Sigmoid colon (tissue), 4 donors: ENCODE measurements around the gene THOC2.

Experiments
- CTCF ChIP-seq, 4 experiments: fragments of 450-650 bp in 3 of 4; fragments of 200-600 bp in 1 of 4; IDR thresholded peaks; one replicate each; pipeline ENCODE4 v1.5.1; 2016 to 2019; ENCODE audit warnings: antibody characterized with exemption in 4 of 4, mild to moderate bottlenecking in 3 of 4, moderate library complexity in 2 of 4
- EP300 ChIP-seq, 4 donors: sonication (generic); formaldehyde crosslinking; IDR thresholded peaks; one replicate each; pipeline ENCODE4 v1.6.1; 2017; ENCODE audit warnings: antibody characterized with exemption in 4 of 4
- POLR2A ChIP-seq, 2 donors: fragments of 450-650 bp; IDR thresholded peaks; one replicate each; pipeline ENCODE4 v1.6.1; 2016; ENCODE audit warnings: antibody characterized with exemption in 2 of 2, mild to moderate bottlenecking in 2 of 2, moderate library complexity in 2 of 2
- POLR2AphosphoS5 ChIP-seq, 4 donors: sonication (generic); formaldehyde crosslinking; IDR thresholded peaks; one replicate each; pipeline ENCODE4 v1.6.1; 2017; ENCODE audit warnings: antibody characterized with exemption in 4 of 4

GRCh38 chrX:123739474-123739873, 6.6 kb upstream of the THOC2 start:
- TF ChIP-seq POLR2A (IDR thresholded peaks at IDR 0.05): no peak
- TF ChIP-seq CTCF (IDR thresholded peaks at IDR 0.05): no peak
- TF ChIP-seq EP300 (IDR thresholded peaks at IDR 0.05): no peak
- no peak for TF ChIP-seq POLR2AphosphoS5 (IDR thresholded peaks at IDR 0.05)
